Erythroblast (primary cell): Measurements from ENCODE around the gene TMEM51.

Experiments used
- DNase-seq, 2 experiments: peaks; one replicate each; lab custom pipeline; 2025; lab: John Stamatoyannopoulos, UW
- GATA1 ChIP-seq: IDR thresholded peaks from 2 replicates; pipeline ENCODE4 v1.6.1; 2011; ENCODE audit warnings: low read depth, mild to moderate bottlenecking, control low read depth, low read length, moderate library complexity
- POLR2A ChIP-seq: IDR thresholded peaks from 2 replicates; pipeline ENCODE4 v1.6.1; 2011; ENCODE audit warnings: mild to moderate bottlenecking, low read length

Gene TMEM51

DNA sequence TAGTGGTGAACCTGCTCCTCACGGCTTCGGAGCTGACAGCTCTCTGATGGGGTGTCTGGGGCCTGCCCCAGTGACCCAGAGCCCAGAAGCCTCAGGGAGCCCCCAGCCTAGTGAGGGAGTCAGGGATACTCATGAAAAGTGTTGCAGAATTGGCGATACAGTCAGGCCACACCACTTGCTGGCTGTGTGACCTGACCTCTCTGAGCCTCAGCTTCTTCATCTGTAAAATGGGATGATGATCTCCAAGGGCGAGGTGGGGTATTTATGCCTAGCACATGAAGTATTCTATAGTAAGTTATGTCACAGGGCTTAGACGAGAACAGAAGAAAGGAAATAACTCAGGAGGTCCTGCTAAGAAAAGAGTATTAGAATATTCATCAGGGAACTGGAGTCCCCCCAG, 1.6 kb downstream of the TMEM51 start:
- DNase-seq = no peak
- TF ChIP-seq GATA1 = no peak
- no peak for TF ChIP-seq POLR2A

DNA sequence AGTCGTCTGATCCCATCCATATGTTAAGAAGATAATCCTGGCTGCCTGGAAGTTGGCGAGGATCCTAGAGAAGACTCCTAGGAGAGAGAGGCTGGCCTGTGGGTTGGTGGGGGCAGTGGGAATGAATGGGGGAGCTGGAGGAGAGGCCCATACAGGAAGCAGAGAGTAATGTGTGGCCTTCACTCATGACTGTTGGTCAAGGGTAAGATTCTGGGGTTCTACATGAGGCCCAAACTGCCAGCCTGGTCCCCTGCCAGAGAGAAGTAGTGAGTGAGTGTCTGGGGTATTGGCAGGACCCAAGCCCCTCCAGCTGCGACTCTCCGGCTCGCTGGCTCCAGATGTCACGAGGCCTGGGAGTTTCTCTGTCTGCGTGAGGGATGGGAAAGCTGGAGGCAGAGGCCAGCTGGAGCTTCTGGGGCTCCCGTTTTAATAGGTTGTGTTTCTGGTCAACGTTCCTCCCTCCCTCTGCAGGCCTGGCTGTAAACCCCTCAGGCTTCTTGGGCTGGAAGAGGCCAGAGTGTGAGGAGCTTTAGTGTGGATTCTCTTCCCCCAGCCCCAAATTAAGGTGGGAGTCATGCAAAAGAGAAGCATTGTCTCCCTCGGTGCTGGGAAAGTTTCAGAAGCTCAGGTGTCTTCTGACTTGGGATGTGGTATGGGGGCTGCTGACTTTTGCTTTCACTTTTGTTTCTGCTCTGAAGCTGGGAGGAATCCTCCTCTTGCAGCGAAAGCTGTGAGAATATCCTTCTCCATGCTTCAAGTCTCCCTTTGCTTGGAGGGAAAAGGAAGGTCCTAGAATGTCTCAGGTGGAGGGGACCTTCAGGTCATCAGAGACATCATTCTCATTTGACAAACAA, 2.6 kb downstream of the TMEM51 start:
- DNase-seq = no peak

DNA sequence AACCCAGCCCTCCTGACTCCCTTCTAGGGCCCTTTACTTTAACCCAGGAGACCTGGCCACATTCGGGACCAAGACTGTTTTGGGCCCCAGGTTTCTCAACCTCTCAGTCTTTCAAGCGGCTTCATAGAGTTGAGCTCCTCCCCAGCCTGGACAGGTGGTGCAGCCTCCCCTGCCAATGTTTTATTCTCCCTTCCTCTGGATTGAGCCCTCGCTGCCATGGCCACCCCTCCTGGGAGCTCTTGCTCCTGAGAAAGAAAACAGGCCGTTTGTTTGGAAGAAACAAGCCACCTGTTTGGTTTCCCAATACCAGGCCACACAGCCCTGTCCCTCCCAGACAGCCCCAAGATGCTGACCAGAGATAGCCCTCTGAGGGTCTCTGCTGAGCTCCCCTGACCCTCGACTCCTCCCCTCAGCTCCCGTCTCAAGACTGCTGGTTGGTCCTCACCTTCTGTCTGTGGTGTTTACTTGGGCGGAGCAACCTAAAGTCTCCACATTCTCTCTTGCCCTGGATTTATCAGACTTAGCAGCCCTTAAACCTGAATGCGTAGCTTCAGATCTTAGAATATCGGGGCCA, 3.3 kb downstream of the TMEM51 start:
- DNase-seq = no peak

More for the DNA sequence above, 2.6 kb downstream of the TMEM51 start:
- no peak for TF ChIP-seq POLR2A
- TF ChIP-seq GATA1 = no peak

DNA sequence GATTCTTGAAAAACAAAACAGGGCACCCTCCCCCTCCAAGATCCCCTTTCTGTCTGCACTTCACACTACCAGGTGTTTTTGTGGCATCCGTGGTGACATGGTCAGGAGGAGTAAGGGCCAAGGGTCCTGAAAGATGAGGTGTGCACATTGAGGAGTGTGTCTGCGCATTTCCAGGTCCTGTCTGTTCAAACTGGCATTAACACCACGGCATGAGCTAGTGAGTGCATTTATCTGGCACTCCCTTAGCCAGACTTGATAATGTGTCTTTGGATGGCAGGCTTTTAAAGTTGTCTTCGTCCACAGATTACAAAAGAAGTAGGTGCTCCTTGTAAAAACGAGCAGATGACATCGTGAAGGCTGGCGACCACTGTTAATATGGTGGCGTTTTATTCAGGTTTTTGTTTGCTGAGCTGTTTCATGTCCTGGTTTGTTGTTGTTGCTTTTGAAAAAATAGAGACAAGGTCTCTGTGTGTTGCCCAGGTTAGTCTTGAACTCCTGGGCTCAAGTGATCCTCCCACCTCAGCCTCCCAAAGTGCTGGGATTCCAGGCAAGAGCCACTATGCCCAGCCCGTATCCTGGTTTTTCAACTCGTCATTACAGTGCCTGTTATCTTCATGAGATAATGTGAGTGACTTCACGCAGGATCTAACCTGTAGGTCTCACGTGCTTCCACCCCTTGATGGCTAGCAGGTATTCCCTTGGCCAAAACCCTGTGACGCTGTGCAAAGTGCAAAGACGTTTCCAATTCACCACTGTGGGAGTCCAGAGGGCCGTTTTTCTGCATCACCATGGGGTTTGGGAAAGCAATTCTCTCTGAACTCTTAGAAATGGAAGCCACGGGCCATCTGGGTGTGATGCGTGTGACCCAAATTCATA, 4.2 kb downstream of the TMEM51 start:
- no peak for DNase-seq
- TF ChIP-seq GATA1 = no peak
- TF ChIP-seq POLR2A = no peak

More for the DNA sequence above, 3.3 kb downstream of the TMEM51 start:
- TF ChIP-seq GATA1 = no peak
- TF ChIP-seq POLR2A = no peak

DNA sequence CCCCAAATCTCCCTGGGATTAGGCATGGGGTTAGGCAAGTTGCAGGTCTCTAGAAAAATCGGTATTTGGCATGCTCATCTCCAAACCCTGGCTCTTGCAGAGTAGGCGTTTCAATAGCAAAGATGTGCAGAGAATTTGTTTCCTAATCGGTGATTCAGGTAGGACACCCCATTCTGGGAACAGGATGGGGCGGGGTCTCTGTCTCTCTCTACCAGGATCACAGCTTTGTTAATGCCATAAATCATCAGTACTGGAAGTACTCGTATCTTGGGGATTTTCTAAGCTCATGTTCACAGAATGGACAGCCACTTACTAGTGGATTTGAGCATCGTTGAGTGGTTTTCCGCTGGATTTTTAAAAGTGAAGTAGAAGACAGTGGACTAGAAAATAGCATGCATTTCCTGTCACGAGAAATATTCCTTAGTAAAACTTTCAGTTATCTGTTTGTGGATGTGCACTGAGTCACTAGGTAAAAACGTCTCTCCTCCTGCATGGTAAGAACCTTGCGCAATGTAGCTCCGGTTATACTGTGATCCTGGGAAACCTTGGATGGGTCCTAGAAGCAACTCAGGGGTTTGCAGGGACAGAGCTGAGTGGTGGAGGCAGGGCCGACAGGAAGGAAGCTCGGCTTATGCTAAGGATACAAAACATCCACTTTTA, 5.1 kb downstream of the TMEM51 start:
- DNase-seq = no peak

DNA sequence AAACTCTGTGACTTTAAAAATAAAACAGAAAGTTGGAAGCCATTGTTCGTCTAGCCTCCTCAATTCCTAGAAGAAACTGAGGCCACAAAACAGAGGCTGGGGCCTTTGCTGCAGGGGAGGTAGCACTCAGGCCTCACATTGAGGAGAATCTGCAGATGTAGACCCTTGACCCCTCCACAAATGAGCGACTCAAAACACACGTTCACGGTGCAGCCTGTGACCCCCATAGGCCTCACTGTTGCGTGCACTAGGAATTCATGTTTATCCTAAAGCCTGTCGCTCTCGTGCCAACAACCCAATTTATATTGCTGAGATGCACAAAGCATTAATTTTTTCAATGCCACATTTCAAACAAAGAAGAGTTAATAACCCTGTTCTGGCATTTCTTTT, 5.6 kb downstream of the TMEM51 start:
- TF ChIP-seq GATA1 (no peak), POLR2A (no peak)
- DNase-seq = no peak

More for the DNA sequence above, 5.1 kb downstream of the TMEM51 start:
- TF ChIP-seq GATA1 = no peak
- no peak for TF ChIP-seq POLR2A

DNA sequence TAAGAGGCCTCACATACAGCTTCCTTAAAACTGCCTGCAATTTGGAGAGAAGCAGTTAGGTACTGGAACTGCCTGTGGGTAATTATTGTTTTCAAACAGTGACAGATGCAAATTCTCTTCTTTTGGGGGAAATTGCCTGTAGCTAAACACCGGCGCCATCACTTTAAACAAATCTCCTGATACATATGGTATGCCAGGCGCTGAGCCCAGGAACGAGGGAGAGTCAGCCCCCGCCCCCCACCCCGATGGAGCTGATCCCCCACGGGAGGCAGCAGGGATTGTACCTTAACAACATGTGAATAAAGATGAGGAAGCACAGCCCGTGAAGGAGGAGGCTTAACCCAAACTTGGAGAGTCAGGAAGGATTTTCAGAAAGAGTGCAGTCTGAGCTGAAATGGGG, 7.1 kb downstream of the TMEM51 start:
- TF ChIP-seq GATA1 = no peak
- TF ChIP-seq POLR2A = no peak
- DNase-seq = no peak

DNA sequence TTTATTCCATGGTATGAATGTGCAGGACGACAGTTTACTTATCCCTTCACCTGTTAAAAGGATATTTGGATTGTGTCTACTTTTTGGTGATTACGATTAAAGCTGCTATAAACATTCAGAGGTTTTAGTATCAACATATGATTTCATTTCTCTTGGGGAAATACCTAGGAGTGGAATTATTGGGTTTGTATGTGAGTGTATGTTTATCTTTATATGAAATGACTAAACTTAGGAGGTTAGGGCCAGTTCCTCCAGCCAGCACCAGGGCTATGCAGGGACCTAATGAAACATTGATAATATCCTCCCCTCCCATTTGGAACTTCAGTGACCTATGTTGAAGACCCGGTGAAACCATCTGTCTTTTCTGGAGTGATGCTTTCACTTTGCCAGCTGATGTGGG, 13.8 kb downstream of the TMEM51 start:
- no peak for DNase-seq
- TF ChIP-seq GATA1 (no peak), POLR2A (no peak)

DNA sequence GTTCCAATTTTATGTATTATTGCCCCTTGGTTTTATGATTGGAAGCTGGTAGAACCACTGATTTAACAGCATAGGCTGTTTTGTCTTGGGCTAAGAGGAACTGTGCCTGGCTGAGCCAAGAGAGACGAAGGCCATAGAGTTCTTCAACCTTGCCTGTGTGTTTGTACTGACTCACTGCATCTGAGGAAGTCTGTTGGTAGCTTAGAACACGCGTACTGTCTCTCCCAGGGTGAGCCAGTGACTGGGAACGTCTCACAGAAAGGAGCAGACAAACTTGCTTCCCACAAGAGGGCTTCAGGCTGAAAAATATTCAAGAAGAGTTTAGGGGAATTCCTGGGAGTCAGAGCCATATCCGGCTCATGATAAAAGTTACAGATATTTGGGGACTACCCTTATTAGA, 14.9 kb downstream of the TMEM51 start:
- TF ChIP-seq POLR2A (no peak), GATA1 (no peak)

DNA sequence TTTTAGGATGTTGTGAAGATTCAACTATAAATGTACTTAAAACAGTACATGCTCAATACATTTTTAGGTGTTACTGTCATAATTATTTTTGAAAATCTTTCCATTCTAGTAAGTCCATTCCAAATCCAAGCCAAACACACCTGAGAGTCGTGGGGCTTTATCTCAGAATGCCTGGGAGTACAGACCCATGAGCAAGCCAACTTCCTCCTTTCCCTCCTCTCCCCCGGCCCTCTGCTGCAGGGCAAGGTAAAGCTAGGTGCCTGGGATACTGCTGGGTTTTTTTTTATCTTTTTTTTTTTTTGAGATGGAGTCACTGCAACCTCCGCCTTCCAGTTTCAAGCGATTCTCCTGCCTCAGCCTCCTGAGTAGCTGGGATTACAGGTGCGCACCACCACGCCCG, 16.5 kb downstream of the TMEM51 start:
- TF ChIP-seq GATA1 = no peak
- TF ChIP-seq POLR2A = no peak

More for the DNA sequence above, 14.9 kb downstream of the TMEM51 start:
- no peak for DNase-seq

DNA sequence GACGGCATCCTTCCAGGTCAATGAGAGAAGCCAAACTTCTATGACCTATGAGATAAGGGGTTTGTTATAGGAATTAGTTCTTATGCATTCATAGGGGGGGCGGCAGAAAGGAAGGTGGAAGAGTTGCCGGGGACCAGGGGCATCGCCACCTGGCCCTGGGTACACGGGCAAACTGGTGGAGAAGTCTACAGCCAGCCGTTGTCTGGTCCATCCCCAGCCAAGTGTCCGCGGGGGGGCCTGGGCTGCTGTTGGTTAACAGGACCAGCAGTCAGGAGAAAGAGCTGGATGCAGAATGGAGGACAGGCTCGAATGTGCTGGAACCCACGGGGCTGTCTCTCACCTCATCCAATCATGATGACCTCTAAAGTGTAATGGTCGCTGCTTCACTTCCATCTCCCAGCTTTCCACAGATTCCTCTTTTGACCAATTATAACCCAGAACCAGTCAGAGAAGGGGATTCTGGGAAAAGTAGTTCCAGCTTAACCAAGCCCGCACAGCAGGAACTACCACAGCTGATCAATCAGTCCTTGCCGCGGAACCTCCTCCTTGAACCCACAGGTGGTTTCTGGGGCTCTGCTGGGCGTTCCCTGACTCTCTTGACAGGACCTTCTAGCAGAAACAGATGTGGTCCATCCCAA, 17.8 kb downstream of the TMEM51 start:
- no peak for DNase-seq
- TF ChIP-seq GATA1 (no peak), POLR2A (no peak)

More for the DNA sequence above, 16.5 kb downstream of the TMEM51 start:
- DNase-seq = no peak

DNA sequence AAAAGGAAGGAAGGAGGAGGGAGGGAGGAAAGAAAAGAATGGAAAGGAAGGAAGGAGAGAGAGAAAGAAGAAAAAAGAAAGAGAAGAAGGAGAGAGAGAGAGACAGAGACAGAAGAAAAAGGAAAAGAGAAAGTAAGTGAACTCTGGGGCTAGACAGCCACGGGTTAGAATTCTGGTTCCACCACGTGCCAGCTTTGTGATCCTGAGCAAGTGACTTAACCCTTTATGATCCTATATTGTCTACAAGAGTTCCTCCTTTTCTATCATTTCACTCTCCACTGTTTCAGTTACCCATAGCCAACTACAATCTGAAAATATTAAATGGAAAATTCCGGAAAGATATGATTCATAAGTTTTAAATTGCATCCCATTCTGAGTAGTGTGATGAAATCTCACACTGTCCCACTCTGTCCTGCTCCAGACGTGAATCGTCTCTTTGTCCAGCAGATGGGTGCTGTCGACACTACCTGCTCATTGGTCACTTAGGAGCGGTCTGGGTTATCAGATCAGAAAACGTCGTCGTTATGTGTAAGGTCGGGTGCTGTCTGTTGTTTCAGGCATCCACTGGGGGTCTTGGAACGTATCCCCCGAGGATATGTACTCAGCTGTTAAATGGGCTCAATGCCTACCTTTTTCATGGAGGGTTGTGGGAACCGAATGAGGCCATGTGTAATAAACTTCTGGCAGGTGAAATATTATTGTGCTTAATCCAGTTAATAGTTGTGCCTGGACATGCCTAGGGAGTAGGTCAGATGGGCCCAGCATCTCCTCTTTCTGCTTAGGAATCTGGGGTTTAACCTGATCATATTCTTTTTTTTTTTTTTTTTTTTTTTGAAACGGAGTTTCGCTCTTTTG, 19.1 kb downstream of the TMEM51 start:
- TF ChIP-seq GATA1 (no peak), POLR2A (no peak)
- no peak for DNase-seq
